Activated CD8-positive, alpha-beta memory T cell treated with anti-CD3 and anti-CD28 coated beads for 48 hours (primary cell): Measurements from ENCODE around the gene BNIP5.
"Not testable (repeated sequence)": the region's sequence is repeated elsewhere in the genome, so short reads cannot be mapped to it uniquely, and the experiment has no call there.

Experiments
- DNase-seq, 3 experiments: peaks; one replicate each; pipeline ENCODE4 v3.0.0-alpha.2; 2020; ENCODE audit warnings: low read depth in 2 of 3, low spot score in 2 of 3

The BNIP5 gene

DNA sequence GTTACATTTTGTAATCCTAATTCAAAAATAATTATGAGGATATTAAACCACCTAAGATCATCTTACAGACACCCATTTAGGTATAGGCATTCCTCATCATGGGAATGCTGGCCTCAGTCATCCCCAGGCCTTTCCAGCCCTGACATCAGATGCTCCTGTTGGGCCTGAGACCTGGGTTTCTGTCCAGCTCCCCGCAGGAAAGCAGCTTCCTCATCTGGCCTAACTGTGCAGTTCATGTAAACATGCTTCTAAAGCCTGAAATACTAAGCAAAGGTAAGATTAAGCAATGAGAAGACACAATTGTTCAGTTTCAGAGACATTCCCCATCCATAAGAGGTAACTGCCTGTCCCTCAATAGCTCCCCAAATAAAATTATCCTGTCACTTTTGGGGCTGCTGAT is 31.7 kb upstream of the BNIP5 start:
- no peak for DNase-seq

DNA sequence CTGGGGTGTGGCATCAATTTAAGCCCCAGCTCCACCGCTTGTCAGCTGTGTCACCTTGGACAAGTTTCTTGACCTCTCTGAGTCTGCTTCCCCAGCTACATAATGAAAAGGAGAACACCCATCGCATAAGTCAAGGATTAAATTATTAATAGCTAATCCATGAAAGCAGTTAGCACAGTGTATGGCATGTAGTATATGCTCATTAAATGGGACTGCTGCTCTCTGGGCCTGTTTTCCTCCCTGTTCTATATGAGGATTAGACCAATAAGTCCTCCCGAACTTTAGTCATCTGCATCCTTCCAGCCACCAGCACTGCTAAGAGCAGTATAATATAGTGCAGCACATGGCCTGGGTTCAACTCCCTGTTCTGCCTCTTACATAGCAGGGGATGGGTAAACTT is 31.1 kb upstream of the BNIP5 start:
- no peak for DNase-seq

DNA sequence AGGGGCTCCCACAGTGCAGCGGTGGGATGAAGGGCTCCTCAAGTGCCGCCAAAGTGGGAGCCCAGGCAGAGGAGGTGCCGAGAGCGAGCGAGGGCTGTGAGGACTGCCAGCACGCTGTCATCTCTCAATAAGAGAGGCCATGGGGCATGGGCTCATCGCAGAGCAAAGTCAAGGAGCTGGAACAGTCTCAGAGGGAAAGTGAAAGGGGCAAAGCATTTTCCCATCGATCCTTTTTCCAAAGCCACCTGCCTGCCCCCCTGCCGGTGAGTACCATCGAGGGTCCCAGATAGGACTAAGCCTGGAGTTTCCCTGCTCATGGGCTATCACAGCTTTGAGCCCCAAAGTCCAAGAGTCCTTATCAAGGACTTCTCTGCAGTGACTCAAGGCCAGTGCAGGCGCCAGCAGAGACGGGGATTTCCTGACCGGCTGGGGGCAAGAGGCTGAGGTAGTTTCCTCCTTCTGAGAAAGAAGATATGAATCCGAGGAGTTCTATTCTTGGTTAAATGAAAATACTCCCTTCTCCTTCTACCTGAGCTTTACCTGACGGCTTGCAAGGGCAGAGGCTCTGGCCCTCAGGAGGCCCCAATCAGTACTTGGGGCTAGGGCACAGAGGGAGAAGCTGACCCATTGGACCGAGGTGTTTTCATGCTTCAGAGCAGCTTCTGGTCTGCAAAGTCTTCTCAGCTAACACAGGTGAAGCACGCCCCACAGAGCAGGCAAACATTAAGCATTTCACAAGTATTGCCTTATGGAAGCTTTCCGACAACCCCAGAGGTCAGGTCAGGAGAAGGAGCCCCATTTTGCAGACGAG is 28.2 kb upstream of the BNIP5 start:
- DNase-seq: no peak

DNA sequence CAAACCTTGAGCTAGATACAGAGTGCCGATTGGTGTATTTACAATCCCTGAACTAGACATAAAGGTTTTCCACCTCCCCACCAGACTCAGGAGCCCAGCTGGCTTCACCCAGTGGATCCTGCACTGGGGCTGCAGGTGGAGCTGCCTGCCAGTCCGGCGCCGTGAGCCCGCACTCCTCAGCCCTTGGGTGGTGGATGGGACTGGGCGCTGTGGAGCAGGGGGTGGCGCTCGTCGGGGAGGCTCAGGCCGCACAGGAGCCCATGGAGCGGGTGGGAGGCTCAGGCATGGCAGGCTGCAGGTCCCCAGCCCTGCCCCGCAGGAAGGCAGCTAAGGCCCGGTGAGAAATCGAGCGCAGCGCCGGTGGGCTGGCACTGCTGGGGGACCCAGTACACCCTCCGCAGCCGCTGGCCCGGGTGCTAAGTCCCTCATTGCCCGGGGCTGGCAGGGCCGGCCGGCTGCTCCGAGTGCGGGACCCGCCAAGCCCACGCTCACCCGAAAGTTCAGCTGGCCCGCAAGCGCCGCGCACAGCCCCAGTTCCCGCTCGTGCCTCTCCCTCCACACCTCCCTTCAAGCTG is 27.5 kb upstream of the BNIP5 start:
- not testable (repeated sequence) for DNase-seq

DNA sequence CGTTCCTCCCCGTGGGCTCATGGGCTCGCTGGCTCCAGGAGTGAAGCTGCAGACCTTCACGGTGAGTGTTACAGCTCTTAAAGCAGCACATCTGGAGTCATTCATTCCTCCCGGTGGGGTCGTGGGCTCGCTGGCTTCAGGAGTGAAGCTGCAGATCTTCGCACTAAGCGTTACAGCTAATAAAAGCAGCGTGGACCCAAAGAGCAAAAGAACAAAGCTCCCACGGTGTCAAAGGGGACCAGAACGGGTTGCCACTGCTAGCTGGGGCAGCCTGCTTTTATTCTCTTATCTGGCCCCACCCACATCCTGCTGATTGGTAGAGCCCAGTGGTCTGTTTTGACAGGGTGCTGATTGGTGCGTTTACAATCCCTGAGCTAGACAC is 26.7 kb upstream of the BNIP5 start:
- DNase-seq: not testable (repeated sequence)

DNA sequence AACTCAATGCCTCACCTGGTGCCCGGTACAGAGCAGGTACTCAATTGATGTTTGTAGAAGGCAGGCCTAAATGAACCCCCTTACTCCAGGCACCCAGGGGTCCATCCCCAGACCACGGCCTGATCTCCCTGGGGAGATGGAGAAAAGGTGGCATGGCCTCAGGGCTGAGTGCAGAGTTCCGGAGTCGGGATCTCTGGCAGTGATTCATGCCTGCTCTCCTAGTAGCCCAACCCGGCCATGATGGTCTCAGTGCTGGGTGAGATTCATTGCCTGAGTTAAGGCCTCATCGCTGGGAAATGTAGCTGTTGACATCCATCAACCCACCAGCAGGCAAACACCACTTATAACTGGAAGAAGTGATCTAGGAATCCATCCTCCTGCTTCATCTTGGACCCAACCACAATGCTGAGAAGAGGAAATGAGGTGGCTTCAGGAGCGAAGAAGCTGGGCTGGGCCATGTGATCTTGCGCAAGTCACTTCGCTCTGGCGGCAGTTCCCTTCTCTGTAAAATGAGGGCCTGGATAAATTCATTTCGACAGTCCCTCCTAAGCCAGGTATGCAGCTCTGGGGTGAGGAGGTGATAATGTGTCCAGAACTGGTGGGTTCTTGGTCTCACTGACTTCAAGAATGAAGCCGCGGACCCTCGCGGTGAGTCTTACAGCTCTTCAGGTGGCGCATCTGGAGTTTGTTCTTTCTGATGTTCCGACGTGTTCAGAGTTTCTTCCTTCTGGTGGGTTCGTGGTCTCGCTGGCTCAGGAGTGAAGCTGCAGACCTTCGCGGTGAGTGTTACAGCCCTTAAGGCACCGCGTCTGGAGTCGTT is 26.1 kb upstream of the BNIP5 start:
- no peak for DNase-seq

DNA sequence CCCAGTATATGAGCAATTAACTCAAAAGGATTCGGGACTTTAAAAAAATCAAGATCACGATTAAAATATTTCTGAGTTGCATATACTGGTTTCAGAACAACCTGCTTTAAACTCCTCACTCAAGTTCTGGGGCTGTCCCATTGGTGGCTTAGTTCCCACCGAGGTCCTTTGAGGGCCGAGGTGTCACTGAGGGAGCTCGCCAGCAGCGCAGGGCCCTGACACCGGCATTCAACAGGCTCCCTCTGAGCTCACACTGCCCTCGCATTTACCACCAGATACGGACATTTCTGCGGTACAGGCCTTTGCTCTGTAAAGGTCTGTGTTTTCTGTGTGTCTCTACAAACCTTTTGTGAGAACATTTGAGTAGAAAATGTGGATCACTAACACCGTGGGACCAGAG is 24.4 kb upstream of the BNIP5 start:
- no peak for DNase-seq

DNA sequence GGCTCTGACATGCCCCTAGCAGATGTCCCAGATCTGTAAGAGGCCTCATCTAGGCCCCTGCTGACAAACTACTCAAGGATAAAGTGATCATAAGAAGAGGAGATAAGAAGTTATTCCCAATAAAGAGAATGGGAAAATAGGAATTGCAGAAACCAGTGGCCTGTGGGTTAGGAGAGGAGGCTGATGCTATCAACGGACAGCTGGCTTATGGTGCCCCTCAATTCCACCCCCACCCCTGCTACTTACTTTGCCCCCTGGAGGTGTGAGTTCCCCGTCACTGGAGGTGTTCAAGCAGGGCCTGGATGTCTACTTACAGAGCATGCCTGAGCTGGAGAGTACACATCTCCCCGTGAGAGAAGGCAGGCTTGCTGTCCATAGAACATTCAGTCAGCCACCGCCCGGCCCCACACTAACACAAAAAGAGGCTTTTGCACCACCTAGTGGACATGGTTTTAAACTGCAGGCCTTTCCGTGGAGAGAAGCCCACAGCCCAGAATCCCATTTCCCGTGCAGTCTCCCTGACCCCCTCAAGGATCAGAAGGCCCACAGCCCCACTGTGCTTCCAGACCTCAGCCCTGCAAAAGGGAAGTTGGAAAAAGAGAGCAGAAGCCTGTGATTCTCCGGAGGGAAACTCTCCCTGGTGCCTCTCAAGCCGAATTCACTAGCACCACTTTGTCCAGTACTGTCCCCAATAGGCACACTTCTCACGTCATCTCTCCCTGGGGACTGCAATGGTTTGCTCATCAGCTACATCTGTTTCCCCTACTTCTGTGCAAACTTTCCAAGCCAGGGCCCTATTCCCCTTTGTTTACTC is 23.8 kb upstream of the BNIP5 start:
- DNase-seq: peak; percentile 25 to 62 (median 33)

DNA sequence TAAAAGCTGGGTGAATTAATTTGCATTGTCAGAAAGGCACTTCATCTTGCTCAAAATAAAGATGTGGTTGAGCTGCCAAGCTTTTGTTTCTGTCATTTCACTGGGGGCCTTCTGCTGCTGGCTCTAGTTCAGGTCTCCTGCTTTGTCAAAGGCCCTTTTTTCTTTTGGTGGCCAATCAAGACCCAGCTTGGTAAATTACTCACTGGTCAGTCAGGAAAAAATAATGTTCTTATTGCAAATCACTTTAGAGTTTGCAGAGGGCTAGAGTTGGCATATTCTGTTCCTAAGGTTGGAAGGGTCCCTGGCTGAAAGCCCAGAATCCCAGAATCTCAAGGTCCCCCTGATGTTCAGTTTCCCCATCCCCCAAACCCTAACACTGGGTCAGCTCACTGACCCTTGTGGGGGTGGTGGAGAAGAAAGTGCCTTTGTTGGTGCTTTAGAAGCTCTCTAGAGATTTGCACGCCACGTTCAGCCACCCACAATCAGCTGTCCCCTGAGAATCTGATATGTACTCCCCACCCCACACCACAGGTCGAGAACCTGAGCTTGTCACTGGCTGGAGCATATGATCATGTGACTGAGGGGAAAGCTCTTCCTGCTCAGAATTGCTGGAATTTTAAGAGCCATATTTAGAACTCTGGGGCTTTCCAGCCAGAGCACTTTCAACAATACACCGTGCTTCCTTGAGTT is 21.7 kb upstream of the BNIP5 start:
- DNase-seq: no peak

DNA sequence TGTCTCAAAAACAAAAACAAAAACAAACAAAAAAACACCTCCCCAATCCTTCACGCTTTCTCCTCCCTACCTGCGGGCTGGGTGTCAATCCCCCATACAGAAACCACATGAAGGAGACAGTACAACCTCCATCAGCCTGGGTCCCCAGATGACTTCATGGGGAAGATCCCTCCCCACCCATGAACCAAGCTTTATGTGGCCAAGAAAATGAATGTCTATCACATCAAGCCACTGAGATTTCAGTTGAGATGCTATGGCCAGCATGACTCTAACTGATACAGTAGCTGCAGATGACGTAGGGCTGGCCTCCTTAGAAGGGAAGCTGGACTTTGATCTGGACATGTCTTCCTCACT is 21.2 kb upstream of the BNIP5 start:
- no peak for DNase-seq

DNA sequence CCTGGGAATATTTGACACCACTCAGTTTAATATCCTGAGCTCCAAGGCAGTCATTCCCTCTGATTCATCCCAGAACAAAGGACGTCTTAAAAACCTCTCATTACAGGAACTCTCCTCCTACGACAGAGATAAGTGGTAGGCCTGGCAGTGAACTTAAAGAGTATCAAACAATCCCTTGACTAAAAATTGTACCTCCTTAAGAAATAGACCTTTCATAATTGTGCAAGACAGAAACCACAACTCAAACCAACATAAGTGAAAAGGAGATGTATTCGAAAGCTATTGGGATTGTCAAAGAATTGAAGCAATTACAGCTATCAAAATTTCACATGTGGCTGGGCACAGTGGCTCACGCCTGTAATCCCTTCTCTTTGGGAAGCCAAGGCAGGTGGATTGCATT is 19.1 kb upstream of the BNIP5 start:
- DNase-seq: no peak

DNA sequence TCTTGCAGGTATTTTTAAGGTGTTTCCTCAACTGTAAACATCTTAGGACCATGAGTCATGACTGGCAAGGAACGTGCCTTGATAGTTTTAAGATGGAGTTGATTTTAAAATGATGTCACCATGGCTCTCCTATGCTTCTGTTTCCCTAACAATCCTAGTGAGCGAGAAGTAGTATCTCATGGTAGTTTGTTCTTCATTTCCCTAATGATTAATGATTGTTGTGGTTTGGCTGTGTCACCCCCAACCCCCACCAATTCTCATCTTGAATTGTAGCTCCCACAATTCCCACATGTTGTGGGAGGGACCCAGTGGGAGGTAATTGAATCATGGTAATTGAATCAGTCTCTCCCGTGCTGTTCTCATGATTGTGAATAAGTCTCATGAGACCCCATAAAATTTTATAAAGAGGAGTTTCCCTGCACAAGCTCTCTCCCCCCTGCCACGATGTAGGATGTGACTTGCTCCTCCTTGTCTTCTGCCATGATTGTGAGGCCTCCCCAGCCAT is 16.8 kb upstream of the BNIP5 start:
- DNase-seq: no peak

DNA sequence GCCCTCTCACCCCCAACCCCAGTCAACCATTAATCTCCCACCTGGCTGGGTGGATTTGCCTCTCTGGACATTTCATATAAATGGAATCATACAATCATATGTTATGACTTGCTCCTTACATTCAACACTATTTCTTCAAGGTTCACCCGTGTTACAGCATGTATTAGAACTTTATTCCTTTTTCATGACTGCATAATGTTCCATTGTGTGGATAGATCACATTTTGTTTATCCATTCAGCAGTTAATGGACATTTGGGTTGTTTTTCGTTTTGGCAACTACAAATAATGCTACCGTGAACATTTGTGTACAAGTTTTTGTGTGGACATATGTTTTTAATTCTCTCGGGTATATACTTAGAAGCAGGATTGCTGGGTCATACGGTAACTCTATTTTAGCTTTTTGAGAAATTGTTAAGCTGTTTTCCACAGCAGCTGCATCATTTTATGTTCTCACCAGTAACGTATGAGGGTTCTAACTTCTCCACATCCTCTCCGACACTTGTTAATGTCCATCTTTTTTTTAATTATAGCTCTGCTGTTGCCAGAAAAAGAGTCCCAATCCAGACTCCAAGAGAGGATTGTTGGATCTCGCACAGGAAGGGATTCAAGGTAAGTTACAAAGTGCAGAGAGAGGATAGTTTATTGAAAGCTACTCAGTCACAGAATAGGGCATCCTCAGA is 15.9 kb upstream of the BNIP5 start:
- no peak for DNase-seq

DNA sequence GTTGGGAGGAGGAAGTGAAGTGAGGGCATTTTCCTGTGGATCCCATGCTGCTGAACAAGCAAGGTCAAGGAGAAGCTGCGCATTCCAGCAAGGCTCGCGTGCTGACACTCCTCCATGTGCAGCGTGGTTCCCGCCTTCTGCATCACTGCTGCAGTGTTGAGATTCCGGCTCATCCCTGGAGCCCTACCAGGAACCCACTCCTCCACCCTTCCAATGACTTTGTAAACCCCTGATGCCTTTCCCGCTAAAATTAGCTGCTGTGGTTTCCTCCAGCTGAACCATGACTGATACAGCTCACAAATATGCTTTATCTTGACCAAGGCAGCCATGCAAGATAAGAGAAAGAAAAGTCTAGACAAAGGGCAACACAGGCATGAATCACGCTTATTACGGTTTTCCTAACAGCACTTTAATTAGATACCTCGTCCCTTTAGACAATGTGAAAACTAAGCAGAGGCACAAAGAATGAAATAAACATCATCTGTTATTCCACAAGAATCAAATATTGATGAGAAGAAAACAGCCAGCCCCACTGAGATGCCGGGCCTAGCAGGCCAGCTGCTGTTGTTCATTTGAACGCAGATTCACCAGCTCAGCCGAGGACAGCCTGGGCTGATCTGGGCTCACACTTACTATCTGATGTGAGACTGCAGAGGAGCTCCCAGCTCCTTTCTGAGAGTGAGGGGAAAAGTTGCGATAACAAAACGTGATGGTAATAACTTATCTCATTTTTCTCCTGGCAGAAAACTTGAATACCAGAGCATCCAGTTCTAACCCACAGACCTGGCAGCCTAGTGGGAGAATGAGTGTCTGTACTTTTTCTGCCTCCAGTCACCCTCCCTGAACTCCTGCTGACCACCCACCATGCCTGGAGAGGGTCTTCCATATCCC is 14.2 kb upstream of the BNIP5 start:
- no peak for DNase-seq

DNA sequence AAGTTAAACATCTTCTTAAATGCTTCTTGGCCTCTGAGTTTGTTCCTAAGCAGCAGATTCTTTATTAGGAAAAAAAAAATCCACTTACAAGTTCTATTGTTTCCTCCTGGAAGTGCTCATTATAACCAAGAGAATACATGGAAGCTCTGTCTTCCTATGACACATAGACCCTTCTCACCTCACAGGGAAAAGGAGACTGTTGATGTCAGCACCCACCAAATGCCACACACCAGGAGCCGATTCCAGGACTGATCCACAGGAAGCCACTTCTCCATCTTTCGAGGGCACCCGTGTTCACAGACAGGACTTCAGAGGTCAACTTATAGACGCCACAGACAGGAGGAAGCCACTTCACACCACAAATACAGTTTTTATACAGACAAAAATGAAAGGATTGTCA is 13.4 kb upstream of the BNIP5 start:
- DNase-seq: no peak

DNA sequence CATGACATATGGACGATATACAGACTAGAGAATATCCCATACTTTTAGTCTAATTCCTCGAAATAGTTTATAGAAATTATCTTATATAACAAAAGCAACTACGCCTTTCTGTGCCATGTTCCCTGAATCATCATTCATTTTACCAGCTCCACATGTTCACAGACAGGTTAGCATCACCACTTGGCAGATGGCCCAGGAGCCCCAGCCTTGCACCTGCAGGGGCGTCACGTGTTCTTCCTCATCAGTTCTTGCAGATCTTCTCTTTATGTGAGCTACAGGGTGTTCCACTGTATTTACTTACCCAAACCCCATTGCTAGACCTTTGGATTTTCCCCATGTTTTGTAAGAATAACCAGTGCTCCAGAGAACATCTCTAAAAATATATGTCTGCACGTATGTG is 12.6 kb upstream of the BNIP5 start:
- no peak for DNase-seq

DNA sequence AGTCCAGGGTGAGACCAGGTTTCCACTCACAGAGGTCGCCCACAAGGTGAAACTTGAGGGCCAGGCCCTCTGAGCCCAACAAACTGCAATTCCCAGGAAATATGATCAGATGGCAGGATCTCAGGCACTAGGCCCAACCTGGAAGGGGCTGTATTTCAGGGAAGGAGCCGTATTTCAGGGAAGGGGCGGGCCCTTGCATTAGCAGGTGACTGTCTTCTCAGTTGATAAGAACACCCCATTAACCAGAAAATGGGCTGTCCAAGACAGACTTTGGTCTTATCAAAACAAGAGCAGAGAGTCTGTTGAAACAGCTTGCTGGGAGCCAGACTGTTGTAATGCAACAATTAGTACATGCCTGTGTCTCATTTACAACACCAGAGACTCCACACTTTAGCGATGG is 10.9 kb upstream of the BNIP5 start:
- no peak for DNase-seq

DNA sequence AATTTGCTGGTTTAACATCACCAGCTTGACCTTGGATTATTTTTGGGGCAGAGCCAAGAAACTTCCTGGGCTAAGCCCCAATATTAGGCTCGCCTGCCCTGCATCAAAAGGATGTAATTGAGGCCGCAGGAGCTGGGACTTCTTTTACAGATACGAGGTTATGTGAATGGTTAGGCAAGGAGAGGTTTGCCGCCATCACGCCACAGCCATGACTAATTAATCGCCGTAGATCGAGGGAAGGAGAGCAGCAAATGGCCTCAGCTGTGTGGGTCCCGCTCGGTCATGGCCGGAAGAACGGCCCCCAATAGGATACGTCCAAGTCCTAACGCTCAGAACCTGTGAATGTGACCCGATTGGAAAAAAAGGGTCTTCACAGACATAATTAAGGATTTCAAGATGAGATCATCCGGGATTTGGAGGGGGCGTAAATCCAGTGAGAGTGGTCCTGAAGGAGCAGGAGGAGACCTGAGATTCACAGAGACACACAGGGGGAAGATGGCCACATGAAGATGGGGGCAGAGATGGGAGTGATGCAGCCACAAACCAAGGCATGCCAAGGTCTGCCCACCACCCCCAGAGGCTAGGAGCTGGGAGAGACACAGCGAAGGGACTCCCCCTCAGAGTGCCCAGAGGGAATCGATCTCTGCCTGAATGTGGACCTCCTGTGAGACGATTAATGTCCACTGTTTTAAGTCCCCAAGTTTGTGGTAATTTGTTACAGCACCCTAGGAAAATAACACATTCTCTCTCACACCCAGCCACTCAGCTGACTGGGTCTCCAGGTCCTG is 10.0 kb upstream of the BNIP5 start:
- DNase-seq: no peak
